Activated CD4-positive, CD25-positive, alpha-beta regulatory T cell treated with anti-CD3 and anti-CD28 coated beads, Interleukin-2, amount 50 U/mL, for 72 hours (primary cell): ENCODE data around the gene NFE2L1.
"Not testable (repeated sequence)": the region's sequence is repeated elsewhere in the genome, so short reads cannot be mapped to it uniquely, and the experiment has no call there.

Source experiments
- DNase-seq: peaks from one replicate; pipeline ENCODE4 v3.0.0; 2021

The NFE2L1 gene

DNA sequence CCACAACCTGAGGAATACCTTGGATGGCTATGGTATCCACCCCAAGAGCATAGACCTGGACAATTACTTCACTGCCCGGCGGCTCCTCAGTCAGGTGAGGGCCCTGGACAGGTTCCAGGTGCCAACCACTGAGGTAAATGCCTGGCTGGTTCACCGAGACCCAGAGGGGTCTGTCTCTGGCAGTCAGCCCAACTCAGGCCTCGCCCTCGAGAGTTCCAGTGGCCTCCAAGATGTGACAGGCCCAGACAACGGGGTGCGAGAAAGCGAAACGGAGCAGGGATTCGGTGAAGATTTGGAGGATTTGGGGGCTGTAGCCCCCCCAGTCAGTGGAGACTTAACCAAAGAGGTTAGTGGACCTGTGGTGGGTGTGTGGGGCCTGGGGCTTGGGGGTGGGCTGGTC is 3.1 kb downstream of the NFE2L1 start:
- no peak for DNase-seq

DNA sequence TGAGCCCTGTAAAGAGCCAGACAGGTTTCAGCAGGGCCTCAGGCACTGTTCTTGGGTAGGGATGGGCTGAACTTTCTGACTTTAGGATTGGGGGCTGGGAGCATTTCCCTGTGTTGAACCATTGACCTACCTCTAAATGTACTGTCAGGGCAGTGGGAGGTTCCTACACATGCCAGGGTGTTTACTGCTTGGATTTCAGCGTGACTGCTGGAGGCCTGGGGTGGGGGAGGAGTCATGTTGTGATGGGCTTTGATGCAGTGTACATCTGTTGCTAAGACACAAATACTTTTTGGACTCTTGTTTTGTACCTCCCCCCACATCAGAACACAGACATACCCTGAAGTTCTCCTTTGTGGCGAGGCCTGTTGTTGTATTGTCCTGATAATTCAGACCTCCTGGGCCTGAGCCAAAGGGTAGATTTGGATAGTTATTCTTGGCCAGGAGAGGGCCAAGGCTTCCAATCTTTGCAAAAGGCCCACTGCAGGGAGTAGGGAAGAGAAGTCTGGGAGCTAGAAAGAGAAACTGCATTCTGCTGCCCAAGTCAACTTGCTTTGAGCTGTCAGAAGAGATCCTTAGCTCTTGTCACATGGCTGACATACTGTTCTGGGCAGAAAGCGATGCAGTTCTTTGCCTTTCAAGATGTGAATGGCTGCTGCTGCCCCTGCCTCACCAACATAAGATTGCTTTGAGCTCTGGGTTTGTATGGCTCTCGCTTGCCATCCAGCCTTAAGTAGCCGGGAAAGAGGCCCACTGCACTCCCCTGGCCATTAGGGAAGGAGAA is 3.7 kb downstream of the NFE2L1 start:
- no peak for DNase-seq

DNA sequence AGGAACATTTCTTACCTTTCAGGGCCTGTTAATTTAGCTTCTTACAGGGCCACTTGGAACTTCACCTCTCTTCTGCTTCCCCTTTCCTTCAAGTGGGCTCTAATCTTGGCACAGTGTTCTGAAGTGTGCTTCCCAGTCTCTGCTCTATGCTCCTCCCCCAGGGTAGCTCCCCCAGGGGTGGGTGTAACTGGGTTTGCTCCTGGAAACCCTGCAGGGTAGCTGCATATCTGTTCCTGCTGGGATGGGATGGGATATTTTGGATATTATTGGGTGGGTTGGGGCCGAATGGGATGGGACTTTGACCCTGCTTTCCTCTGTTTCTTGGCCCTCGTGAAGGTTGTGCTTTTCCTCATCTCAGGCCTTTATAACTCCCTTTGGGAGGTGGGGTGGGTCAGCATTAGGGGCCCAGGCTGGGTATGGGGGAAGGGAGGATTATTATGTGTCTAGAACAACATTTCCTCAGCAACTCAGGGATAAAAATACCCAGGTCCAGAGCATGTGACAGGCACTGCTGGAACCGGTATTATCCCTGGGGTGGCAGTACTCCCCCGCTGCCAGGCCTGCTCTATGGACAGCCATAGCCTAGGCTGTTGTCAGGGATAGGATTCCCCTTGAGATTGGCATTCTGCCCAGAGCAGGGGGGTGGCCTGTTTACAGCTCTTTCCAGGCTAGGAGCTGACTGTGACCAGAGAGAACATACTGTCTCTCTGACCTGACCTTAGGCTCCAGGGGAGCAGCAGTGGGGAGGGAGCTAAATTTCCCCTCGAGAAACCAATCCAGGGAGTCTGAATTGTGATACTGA is 5.0 kb downstream of the NFE2L1 start:
- DNase-seq, result no peak

DNA sequence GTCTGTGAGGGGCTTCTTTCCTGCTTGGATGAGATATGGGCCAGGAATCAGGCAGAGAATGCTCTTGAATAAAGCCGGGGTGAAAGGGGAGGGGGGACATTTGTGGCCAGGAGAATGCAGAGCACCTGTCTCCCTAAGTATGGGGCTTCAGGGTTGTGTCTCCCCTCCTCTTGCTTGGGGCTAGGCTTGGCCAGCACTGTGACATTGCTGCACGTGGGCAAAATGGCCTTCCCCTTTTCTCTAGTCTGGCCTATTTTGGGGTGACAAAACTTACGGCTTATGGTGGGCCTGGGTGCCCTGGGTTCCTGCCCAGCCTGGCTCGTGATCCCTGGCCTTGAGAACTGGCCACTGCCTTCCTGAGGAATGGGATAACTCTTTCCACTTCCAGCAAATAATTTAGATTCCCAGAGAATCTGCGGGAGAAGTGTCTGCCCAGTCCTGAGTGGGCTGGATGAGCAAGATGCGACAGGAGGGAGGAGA is 5.6 kb downstream of the NFE2L1 start:
- no peak for DNase-seq

DNA sequence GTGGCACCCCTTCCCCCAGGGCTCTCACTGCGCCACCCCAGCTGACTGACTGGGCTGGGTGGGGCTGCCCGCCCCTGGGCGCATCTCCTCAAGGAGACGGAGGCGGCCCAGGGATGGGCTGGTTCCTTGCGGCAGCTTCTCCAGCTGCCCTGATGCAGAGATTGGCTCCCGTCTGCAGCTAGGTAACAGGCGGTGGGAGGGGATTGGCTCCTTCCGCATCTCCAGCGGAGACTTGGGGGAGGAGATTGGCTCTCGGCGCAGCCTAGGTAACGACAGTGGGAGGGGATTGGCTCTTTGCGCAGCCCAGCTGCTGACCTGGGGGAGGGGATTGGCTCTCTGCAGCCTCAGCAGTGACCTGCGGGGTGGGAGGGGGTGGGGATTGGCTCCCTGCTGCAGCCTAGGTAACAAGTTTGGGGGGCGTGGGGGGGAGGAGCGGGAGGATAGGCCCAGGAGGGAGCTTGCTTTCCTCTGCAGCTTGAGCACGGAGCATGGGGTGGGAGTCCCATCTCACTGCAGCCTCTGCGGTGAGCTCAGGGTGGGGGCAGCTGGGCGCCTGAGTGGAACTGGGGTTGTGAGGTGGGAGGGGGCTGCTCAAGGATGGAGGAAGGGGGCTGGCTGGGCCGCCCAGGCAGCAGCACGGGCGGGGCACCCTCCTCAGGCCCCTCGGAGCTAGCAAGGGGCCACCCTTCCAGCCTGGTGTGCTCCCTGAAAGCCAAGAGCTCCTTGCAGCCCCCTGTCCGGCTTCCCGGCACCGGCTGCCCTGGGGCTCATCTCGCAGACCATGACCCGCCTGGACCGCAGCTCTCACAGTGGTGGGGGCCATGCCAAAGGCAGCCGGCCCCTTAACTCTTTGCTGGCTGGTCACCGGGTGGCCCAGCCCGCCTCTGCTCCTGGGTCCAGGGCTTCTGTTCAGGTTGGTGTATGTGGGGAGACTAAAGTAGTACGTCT is 6.4 kb downstream of the NFE2L1 start:
- DNase-seq, result no peak

DNA sequence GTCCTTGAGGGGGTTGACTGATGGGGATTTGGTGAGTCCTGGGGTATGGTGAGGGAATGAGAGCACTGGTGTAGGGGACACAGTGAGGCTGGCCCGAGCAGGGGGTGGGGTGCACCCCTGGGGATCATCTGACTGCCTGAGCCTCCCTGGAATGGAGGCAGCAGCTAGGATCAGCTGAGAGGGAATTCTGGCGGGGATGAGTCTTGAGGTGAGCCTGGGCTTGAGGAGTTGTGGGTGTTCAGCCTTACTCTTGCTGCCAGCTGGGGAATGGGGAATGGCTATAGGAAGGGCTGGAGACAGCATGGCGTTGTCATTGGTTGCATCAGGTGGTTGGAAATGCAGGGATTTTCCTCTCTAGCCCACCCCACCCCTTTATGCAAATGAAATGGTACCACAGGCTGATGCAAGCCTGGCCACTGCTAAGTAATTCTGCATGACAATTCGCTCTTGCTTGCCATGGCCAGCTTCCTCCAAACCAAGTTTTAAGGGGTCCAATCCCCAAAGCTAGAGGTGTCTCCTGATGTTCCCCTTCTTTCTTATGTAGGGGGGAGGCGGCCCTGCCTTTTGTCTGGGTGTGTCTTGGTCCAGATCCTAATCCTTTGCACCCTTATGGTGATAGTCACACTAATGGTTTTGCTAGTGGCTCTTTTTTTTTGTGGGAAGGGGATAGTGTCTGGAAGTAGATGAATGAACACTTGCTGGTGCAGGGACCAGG is 7.5 kb downstream of the NFE2L1 start:
- peak; percentile 38 for DNase-seq

DNA sequence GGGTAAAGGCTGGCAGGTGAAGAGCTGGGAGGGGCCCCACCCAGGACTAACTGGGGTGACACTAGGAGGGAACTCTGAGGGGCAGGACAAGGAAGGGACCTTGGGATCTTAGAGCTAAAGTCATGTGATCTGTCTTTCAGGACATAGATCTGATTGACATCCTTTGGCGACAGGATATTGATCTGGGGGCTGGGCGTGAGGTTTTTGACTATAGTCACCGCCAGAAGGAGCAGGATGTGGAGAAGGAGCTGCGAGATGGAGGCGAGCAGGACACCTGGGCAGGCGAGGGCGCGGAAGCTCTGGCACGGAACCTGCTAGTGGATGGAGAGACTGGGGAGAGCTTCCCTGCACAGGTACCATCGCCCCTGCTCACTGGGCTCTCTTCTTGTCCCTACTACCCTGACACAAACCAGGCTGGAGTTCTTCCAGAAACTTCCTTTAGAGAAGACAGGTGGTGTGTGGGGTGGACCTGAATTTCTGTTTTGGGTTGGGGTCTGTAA is 8.1 kb downstream of the NFE2L1 start:
- DNase-seq, result no peak

DNA sequence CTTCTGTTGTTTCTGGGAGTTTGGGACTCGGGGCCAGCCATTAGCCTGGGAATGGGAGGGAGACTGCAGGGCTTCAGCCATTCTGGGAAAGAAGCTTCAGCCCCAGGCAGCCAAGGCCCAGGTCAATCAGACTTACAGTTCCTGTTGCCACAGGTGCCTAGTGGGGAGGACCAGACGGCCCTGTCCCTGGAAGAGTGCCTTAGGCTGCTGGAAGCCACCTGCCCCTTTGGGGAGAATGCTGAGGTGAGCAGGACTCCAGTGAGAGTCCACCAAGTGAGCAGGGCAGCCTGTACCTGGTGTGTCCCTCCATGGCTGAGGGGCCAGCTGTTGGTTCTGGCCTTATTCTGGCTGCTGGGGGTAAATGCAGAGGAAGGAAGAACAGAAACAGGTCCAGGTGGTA is 8.7 kb downstream of the NFE2L1 start:
- no peak for DNase-seq

DNA sequence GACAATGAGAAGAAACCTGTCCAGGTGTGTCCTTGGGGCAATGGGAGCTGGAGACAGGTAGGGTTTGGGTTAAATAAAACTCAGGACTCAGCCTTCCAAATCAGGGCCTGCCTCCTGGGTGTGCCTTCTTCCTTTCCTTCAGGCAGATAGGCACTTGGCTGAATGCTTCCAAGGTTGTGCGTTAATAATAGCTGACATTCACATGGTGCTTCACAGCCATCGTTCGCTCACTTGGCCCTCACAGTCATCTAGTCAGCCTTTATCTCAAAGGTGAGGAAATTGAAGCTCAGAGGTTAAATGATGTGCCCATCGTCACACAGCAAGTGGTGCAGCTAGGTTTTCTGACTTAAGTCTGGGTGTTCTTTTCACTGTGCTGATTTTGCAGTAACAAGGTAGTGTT is 9.5 kb downstream of the NFE2L1 start:
- DNase-seq, result no peak

DNA sequence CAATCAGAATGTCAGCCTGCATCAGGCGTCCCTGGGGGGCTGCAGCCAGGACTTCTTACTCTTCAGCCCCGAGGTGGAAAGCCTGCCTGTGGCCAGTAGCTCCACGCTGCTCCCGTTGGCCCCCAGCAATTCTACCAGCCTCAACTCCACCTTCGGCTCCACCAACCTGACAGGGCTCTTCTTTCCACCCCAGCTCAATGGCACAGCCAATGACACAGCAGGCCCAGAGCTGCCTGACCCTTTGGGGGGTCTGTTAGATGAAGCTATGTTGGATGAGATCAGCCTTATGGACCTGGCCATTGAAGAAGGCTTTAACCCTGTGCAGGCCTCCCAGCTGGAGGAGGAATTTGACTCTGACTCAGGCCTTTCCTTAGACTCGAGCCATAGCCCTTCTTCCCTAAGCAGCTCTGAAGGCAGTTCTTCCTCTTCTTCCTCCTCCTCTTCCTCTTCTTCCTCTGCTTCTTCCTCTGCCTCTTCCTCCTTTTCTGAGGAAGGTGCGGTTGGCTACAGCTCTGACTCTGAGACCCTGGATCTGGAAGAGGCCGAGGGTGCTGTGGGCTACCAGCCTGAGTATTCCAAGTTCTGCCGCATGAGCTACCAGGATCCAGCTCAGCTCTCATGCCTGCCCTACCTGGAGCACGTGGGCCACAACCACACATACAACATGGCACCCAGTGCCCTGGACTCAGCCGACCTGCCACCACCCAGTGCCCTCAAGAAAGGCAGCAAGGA is 10.4 kb downstream of the NFE2L1 start:
- no peak for DNase-seq

DNA sequence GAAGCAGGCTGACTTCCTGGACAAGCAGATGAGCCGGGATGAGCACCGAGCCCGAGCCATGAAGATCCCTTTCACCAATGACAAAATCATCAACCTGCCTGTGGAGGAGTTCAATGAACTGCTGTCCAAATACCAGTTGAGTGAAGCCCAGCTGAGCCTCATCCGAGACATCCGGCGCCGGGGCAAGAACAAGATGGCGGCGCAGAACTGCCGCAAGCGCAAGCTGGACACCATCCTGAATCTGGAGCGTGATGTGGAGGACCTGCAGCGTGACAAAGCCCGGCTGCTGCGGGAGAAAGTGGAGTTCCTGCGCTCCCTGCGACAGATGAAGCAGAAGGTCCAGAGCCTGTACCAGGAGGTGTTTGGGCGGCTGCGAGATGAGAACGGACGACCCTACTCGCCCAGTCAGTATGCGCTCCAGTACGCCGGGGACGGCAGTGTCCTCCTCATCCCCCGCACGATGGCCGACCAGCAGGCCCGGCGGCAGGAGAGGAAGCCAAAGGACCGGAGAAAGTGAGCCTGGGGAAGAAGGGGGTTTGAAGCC is 11.0 kb downstream of the NFE2L1 start:
- DNase-seq, result no peak

DNA sequence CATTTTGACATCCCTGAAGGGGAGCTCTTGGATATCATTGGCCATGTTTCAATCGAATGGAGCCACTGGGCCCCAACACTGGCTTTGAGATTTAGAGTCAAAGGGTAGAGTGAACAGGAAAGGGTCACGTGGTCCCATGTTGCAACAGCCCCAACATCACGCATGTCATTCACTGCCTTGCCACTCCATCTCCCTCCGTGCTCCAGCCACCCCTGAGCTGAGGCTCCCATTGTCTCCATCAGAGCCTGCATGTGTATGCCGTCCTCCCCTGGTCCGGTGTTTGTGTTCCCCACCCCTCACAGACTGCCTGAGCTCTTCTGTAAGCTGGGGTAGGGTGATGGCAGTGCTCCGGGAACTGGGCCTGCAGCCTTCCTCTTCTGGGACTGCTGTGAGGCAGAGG is 12.1 kb downstream of the NFE2L1 start:
- DNase-seq, result no peak

DNA sequence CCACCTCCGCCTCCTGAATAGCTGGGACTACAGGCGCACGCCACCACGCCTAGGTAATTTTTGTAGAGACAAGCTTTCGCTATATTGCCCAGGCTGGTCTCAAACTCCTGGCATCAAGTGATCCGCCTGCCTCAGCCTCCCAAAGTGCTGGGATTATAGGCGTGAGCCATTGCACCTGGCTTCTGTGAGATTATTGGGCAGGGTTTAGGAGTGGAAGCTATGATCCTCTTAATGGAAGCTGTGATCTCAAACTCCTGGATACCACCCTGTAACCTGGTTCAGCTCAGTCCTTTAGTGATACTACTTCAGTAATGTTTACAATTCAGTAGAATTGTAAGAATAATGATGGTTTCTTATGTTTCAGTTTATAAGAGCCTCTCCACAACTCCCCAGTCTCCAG is 14.1 kb downstream of the NFE2L1 start:
- DNase-seq, result no peak

DNA sequence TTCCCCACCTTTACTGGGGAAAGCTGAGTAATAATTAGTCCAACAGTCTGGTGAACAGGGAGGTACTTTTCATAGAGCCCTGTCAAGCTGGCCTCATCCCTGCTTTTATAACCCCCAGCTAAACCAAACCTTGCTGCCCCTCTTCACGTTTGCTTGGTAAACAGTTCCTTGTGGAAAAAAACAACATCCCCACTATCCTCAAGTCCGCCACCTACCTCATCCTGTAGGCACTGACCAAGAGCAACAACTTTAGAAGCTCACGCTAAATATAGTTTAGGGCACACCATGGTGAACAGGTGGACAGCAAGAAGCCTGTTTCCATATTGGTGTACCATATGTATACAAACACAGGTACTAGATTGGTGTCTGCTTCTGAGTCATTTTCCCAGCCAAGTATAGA is 16.5 kb downstream of the NFE2L1 start:
- DNase-seq, result no peak

DNA sequence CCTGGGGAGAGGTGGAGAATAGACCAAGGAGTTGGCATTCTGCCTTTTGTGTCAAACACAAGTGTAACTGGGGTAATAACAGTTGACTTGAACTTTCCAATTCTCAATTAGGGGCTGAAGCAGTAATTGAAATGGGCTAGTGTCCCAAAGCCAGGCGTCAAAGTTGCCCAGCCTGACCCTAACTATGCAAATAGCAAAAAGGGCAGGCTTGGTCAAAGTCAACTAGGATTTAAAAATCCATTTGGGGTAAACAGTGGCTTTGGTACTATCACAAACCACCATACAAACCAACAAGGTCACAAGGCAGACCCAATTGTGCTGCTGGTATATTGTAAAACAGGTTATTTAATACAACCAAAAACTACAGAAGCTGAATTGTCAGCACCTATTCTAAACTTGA is 18.0 kb downstream of the NFE2L1 start:
- DNase-seq, result no peak

DNA sequence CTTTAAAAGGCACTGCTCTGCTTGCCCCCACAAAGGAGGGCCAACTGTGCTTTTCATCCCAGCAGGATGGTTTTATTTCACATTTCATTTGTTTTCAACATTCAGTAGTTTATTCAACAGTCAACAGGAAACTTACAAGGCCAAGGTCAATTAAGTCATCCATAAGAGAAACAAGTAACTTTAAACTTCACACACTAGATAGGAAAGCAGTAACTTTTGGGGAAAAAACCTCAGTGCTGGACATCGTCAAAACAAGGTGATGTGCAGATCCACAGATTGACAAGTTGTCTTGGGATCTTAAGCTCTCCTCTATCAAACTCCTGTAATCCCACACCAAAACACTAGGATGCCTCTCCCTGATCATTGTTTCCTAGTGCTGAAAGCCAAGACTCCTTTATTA is 18.5 kb downstream of the NFE2L1 start:
- no peak for DNase-seq

DNA sequence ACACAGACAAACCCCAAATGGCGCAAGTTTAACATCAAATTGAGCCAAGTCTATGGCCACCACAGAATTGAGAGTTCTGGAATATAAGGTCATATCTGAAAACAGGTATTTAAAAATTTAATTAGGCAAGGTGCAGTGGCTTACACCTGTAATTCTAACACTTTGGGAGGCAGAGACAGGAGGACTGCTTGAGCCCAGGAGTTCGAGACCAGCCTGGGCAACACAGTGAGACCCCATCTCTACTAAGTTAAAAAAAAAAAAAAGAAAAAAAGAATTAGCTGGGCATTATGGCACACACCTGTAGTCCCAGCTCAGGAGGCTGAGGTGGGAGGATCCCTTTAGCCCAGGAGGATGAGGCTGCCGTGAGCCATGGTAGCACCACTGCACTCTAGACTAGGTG is 19.1 kb downstream of the NFE2L1 start:
- no peak for DNase-seq

DNA sequence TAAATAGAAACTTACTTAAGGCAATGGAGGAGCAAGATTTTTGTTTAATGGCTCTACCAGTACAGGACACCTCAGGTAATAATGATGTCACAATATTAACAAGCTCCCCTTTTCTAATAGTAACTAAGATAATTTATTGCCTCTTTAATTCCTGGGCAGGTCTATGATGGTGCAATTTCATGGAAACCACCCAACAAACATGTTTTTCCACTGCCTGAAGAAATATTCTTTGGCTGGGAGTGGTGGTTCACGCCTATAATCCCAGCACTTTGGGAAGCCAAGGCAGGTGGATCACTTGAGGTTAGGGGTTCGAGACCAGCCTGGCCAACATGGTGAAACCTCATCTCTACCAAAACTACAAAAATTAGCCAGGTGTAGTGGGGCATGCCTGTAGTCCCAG is 19.6 kb downstream of the NFE2L1 start:
- DNase-seq, result not testable (repeated sequence)

DNA sequence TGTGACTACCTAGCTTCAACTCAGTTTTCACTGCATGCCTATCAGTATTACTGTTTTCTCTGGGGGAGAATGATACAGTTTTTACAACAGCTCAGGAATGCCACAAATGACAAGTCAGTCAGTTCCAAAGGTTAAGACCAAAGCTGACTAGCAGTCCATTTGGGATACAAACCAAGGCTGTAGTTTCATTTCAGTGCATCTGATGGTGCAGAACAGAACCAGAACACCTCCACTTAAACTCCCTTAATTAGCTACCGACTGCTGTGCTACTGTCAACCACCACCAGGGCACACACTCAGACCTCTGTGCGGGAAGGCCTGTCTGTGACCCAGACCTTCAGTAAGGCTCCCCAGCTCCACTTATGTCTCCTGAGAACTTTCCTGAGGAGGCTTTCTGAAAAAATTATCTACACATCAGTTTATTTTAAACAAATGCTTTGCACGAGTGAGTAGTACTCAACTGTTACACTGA is 20.4 kb downstream of the NFE2L1 start:
- no peak for DNase-seq

DNA sequence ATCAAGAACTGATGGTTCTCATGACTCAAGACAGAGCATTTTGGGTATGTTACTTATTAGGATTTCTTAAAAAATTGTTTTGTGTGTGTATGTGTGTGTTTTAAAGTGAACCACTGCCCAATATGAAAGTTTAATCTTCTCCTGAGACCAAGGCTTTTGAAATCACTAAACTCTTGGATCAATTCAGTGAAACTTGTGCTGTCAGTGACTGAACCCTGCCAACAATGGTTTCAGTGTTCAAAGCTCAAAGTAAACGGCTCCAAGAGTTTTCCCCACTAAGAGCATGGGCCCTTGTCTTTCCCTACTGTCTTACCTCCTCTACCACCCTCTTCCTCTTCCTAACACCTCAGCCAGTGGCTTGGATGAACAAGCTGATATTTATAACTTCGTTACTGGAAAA is 22.0 kb downstream of the NFE2L1 start:
- DNase-seq, result no peak

DNA sequence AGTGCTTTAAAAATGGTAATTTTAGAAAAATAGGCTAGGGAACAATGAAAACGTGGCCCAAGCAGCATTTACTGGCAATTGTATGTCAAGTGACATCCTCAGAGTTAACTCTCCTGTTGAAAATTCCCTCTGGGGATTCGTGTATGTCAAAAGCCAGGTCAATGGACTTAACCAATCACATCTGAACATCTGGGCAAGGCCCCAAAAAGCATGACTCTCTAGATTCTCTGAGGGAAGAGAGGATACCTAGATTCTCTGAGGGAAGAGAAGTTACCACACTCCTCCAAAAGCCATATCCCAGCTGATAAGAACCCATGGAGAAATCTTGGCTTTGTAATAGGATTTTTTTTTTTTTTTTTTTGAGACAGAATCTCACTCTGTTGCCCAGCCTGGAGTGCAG is 23.5 kb downstream of the NFE2L1 start:
- DNase-seq, result no peak
